Thoracic aorta (tissue), 2 donors: ENCODE measurements around the gene RNF14. TPM values are rescaled to one million over a fixed set of nuclear protein-coding genes. Genes with fewer than 3 reads are reported as not detected.

ENCODE experiments used
- ATAC-seq: fragments of 150-250 bp; one replicate; pipeline ENCODE4 v1.8.0; 2017; ENCODE audit warnings: low read depth; ENCODE audit not compliant: insufficient number of reproducible peaks, low FRiP score
- DNase-seq: peaks from one replicate; pipeline ENCODE4 v3.0.0-alpha.2; 2020; ENCODE audit warnings: low spot score
- H3K27ac ChIP-seq, 2 donors: fragments of 200-600 bp; sonication (generic); 1 replicate in 1 of 2; 2 replicates in 1 of 2; pipeline ENCODE4 v1.5.1; 2016; ENCODE audit warnings: mild to moderate bottlenecking in 2 of 2, moderate library complexity in 2 of 2
- H3K27me3 ChIP-seq: fragments of 200-600 bp; sonication (generic); replicated peaks from 2 replicates; pipeline ENCODE4 v1.6.0; 2016; ENCODE audit warnings: mild to moderate bottlenecking; ENCODE audit not compliant: insufficient read depth
- H3K36me3 ChIP-seq: fragments of 200-600 bp; sonication (generic); one replicate; pipeline ENCODE4 v1.5.1; 2016
- H3K4me1 ChIP-seq, 2 donors: fragments of 200-600 bp; sonication (generic); 1 replicate in 1 of 2; 2 replicates in 1 of 2; pipeline versions ENCODE4 v1.5.1 to v1.6.0; 2016; ENCODE audit warnings: low read depth in 2 of 2, mild to moderate bottlenecking in 1 of 2; ENCODE audit not compliant: control insufficient read depth in 1 of 2
- H3K4me3 ChIP-seq: fragments of 200-600 bp; sonication (generic); 2 replicates; pipeline ENCODE4 v1.5.1; 2016; ENCODE audit warnings: mild to moderate bottlenecking
- H3K9me3 ChIP-seq: fragments of 200-600 bp; sonication (generic); 2 replicates; pipeline ENCODE4 v1.5.1; 2016
- total RNA-seq, 2 donors: library from RNA; depleted of rRNA; stranded (reverse); fragments of >200 nt; gene quantifications; one replicate each; pipeline versions ENCODE4 v1.1.0 to v1.2.3, GENCODE V29; 2016
- TF ChIP-seq, protein P1 (sequence below): fragments of 200-600 bp; sonication (generic); IDR thresholded peaks from one replicate; pipeline ENCODE4 v1.5.1; 2019; ENCODE audit warnings: antibody characterized with exemption

RNF14 gene
- total RNA-seq, 2 donors from 2014 or later, result 63.4 to 93.3 TPM

DNA sequence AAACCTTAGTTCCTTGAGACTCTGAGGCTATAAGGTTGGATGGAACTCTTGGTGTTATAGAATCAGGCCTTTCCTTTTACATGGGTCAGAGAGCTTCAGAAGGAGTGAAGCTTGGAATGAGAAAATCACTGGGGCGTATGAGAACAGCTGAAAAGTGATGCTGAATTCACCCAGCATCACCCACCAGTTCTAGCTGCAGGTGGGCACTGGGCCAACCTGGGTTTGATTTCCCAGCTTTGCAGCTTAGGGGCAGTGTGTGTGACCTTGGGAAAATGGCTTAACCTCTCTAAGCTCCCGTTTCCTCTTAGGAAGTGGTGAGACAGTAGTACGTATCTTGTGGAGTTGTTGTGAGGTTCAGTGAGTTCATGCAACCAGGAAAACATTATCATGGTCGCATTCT is 21.6 kb upstream of the RNF14 start:
- Histone ChIP-seq H3K27ac (no peak overlapping the region), H3K9me3 (no peaks in the 10 kb centered on the region), H3K4me1 (peaks cover 0 to 6% of the 10 kb centered on the region in 2 donors), H3K27me3 (no peaks in the 10 kb centered on the region), H3K36me3 (no peaks in the 10 kb centered on the region), H3K4me3 (no peak overlapping the region)
- TF ChIP-seq, protein P1, sequence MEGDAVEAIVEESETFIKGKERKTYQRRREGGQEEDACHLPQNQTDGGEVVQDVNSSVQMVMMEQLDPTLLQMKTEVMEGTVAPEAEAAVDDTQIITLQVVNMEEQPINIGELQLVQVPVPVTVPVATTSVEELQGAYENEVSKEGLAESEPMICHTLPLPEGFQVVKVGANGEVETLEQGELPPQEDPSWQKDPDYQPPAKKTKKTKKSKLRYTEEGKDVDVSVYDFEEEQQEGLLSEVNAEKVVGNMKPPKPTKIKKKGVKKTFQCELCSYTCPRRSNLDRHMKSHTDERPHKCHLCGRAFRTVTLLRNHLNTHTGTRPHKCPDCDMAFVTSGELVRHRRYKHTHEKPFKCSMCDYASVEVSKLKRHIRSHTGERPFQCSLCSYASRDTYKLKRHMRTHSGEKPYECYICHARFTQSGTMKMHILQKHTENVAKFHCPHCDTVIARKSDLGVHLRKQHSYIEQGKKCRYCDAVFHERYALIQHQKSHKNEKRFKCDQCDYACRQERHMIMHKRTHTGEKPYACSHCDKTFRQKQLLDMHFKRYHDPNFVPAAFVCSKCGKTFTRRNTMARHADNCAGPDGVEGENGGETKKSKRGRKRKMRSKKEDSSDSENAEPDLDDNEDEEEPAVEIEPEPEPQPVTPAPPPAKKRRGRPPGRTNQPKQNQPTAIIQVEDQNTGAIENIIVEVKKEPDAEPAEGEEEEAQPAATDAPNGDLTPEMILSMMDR, result no peak
- no peak for ATAC-seq
- no peak for DNase-seq

DNA sequence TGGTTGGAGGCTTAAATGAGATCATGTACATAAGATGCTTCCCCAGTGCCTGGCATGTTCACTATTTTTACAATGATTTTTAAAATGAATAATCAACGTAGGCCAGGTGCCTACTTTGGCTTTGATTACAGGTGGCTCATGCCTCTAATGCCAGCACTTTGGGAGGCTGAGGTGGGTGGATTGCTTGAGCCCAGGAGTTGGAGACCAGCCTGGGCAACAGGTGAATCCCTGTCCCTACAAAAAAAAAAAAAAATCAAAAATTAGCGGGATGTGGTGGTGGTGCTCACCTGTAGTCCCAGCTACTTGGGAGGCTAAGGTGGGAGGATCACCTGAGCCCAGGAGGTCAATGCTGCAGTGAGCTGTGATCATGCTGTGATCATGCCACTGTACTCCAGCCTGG is 20.1 kb upstream of the RNF14 start:
- TF ChIP-seq, protein P1, result no peak

GRCh38 chr5:141949511-141949910 is 19.4 kb upstream of the RNF14 start:
- no peak overlapping the region for H3K27ac ChIP-seq
- no peak overlapping the region for H3K4me3 ChIP-seq
- no peak for ATAC-seq
- no peaks in the 10 kb centered on the region for H3K36me3 ChIP-seq
- no peaks in the 10 kb centered on the region for H3K27me3 ChIP-seq
- H3K4me1 ChIP-seq, result no peaks in the 10 kb centered on the region
- H3K9me3 ChIP-seq, result no peaks in the 10 kb centered on the region
- DNase-seq, result no peak
- TF ChIP-seq, protein P1, result no peak

More for the DNA sequence above, 20.1 kb upstream of the RNF14 start:
- no peaks in the 10 kb centered on the region for H3K27me3 ChIP-seq
- no peaks in the 10 kb centered on the region for H3K36me3 ChIP-seq
- no peak for DNase-seq
- H3K9me3 ChIP-seq, result no peaks in the 10 kb centered on the region
- no peaks in the 10 kb centered on the region for H3K4me1 ChIP-seq
- H3K27ac ChIP-seq, result no peak overlapping the region
- no peak for ATAC-seq
- no peak overlapping the region for H3K4me3 ChIP-seq

DNA sequence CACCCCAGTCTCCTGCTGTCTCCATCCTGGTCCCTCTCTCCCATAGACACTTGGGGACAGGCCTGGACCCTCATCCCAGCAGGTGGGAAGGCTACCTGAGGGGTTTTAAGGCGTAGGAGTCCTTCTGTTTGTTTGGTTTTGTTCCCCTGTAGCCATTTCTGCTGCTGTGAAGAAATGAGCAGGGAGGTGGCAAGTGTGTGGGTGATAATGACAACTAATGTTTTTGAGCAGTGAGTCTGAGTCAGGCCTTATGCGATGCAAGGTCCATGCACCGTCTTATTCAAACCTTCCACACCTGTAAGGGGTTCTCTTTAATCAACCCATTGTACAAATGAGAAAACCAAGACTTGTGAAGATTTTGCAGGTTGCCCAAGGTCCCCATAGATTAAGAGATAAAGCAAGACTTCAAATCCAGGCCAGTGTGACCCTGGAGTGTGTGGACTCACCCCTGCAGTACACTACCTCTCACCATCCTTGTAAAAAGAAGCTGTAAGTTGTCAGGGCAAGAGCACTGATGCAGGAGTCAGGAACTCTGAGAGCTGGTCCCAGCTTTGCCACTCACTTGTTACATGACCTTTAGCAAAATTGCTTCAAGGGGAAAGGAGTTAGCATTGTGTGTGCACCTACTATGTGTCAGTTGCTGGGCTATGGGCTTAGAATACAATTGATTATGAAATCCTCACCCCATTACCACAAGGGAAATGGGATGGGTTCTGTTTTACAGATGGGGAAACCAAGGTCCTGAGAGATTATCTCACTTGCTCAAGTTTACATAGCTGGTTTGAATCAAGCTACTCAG is 18.5 kb upstream of the RNF14 start:
- Histone ChIP-seq H3K9me3 (no peaks in the 10 kb centered on the region), H3K27ac (no peak overlapping the region), H3K27me3 (no peaks in the 10 kb centered on the region), H3K4me1 (no peaks in the 10 kb centered on the region), H3K4me3 (no peak overlapping the region), H3K36me3 (no peaks in the 10 kb centered on the region)
- DNase-seq (no peak), ATAC-seq (no peak)
- TF ChIP-seq, protein P1, result no peak

GRCh38 chr5:141951332-141951781 is 17.5 kb upstream of the RNF14 start:
- Histone ChIP-seq H3K9me3 (no peaks in the 10 kb centered on the region), H3K36me3 (no peaks in the 10 kb centered on the region), H3K27me3 (no peaks in the 10 kb centered on the region), H3K4me3 (no peak overlapping the region), H3K4me1 (no peaks in the 10 kb centered on the region), H3K27ac (no peak overlapping the region)
- DNase-seq, result no peak
- TF ChIP-seq, protein P1, result no peak
- ATAC-seq, result no peak
